Measurements from ENCODE around the gene ABI3BP.

- no peak for TF ChIP-seq CTCF (IDR thresholded peaks at IDR 0.05; ENCODE audit: low read depth, low read length)
- no peak for TF ChIP-seq POLR2A (IDR thresholded peaks at IDR 0.05; ENCODE audit: extremely low read depth, insufficient read length)
Observed at GRCh38 chr3:100912976-100913545, 80.2 kb downstream of the ABI3BP start.

Data from NB4 (cell line).